ENCODE results near the gene FOCAD. TPM values are rescaled to one million over a fixed set of nuclear protein-coding genes. Genes with fewer than 3 reads are reported as not detected.
"Not testable (repeated sequence)": the region's sequence is repeated elsewhere in the genome, so short reads cannot be mapped to it uniquely, and the experiment has no call there.

The FOCAD gene
- 24.8 TPM for polyA plus RNA-seq (2012; ENCODE audit: insufficient read depth, insufficient read length)

GRCh38 chr9:20684035-20684874 lies at the start of gene FOCAD:
Gene FOCAD (plus strand): TSS chr9:20684259. CDS start chr9:20715354, 31,095 bp downstream.
- peak; percentile 89 for DNase-seq (ENCODE audit: low read depth, low spot score)
- peak within 1 kb of the TSS; percentile 88 for H3K4me3 ChIP-seq (ENCODE audit: low read length)

GRCh38 chr9:20634895-20635294 lies 49.2 kb upstream of the FOCAD start:
- DNase-seq (ENCODE audit: low read depth, low spot score) = no peak
- no peak overlapping the region for H3K4me3 ChIP-seq (ENCODE audit: low read length)

GRCh38 chr9:20636888-20637440 lies 47.1 kb upstream of the FOCAD start:
- DNase-seq (ENCODE audit: low read depth, low spot score) = no peak
- H3K4me3 ChIP-seq (ENCODE audit: low read length) = no peak overlapping the region

GRCh38 chr9:20640331-20641187 lies 43.5 kb upstream of the FOCAD start:
- H3K4me3 ChIP-seq (ENCODE audit: low read length) = peak overlapping the region; percentile 25

GRCh38 chr9:20642045-20642444 lies 42.0 kb upstream of the FOCAD start:
- DNase-seq (ENCODE audit: low read depth, low spot score) = no peak

More at GRCh38 chr9:20640331-20641187, 43.5 kb upstream of the FOCAD start:
- peak; percentile 99 for DNase-seq (ENCODE audit: low read depth, low spot score)

GRCh38 chr9:20643660-20644059 lies 40.4 kb upstream of the FOCAD start:
- DNase-seq (ENCODE audit: low read depth, low spot score) = no peak
- no peak overlapping the region for H3K4me3 ChIP-seq (ENCODE audit: low read length)

More at GRCh38 chr9:20642045-20642444, 42.0 kb upstream of the FOCAD start:
- no peak overlapping the region for H3K4me3 ChIP-seq (ENCODE audit: low read length)

GRCh38 chr9:20646656-20647055 lies 37.4 kb upstream of the FOCAD start:
- DNase-seq (ENCODE audit: low read depth, low spot score) = no peak
- H3K4me3 ChIP-seq (ENCODE audit: low read length) = no peak overlapping the region

GRCh38 chr9:20649381-20649780 lies 34.7 kb upstream of the FOCAD start:
- H3K4me3 ChIP-seq (ENCODE audit: low read length) = no peak overlapping the region
- DNase-seq (ENCODE audit: low read depth, low spot score) = no peak

GRCh38 chr9:20650313-20650712 lies 33.7 kb upstream of the FOCAD start:
- DNase-seq (ENCODE audit: low read depth, low spot score) = no peak
- no peak overlapping the region for H3K4me3 ChIP-seq (ENCODE audit: low read length)

- DNase-seq (ENCODE audit: low read depth, low spot score) = no peak
- no peak overlapping the region for H3K4me3 ChIP-seq (ENCODE audit: low read length)
Observed at GRCh38 chr9:20650750-20651299, 33.2 kb upstream of the FOCAD start.

- no peak overlapping the region for H3K4me3 ChIP-seq (ENCODE audit: low read length)
- DNase-seq (ENCODE audit: low read depth, low spot score) = no peak
Observed at GRCh38 chr9:20651939-20652338, 32.1 kb upstream of the FOCAD start.

GRCh38 chr9:20658246-20658667 lies 25.8 kb upstream of the FOCAD start:
- not testable (repeated sequence) for DNase-seq (ENCODE audit: low read depth, low spot score); H3K4me3 ChIP-seq (ENCODE audit: low read length)

GRCh38 chr9:20658677-20659473 lies 25.2 kb upstream of the FOCAD start:
- no peak for DNase-seq (ENCODE audit: low read depth, low spot score)
- H3K4me3 ChIP-seq (ENCODE audit: low read length) = no peak overlapping the region

GRCh38 chr9:20659474-20659967 lies 24.5 kb upstream of the FOCAD start:
- H3K4me3 ChIP-seq (ENCODE audit: low read length) = no peak overlapping the region
- no peak for DNase-seq (ENCODE audit: low read depth, low spot score)

- no peak overlapping the region for H3K4me3 ChIP-seq (ENCODE audit: low read length)
- no peak for DNase-seq (ENCODE audit: low read depth, low spot score)
Observed at GRCh38 chr9:20662156-20662555, 21.9 kb upstream of the FOCAD start.

GRCh38 chr9:20663133-20663532 lies 20.9 kb upstream of the FOCAD start:
- DNase-seq (ENCODE audit: low read depth, low spot score) = no peak

GRCh38 chr9:20664501-20664900 lies 19.6 kb upstream of the FOCAD start:
- no peak for DNase-seq (ENCODE audit: low read depth, low spot score)
- no peak overlapping the region for H3K4me3 ChIP-seq (ENCODE audit: low read length)

More at GRCh38 chr9:20663133-20663532, 20.9 kb upstream of the FOCAD start:
- H3K4me3 ChIP-seq (ENCODE audit: low read length) = no peak overlapping the region

- no peak overlapping the region for H3K4me3 ChIP-seq (ENCODE audit: low read length)
- no peak for DNase-seq (ENCODE audit: low read depth, low spot score)
Observed at GRCh38 chr9:20670395-20670794, 13.7 kb upstream of the FOCAD start.
